Measurements from ENCODE around the gene MTA3. TPM values are rescaled to one million over a fixed set of nuclear protein-coding genes. Genes with fewer than 3 reads are reported as not detected.

The MTA3 gene
- total RNA-seq, 2 donors from 2014 or later = 30.1 to 44.1 TPM

DNA sequence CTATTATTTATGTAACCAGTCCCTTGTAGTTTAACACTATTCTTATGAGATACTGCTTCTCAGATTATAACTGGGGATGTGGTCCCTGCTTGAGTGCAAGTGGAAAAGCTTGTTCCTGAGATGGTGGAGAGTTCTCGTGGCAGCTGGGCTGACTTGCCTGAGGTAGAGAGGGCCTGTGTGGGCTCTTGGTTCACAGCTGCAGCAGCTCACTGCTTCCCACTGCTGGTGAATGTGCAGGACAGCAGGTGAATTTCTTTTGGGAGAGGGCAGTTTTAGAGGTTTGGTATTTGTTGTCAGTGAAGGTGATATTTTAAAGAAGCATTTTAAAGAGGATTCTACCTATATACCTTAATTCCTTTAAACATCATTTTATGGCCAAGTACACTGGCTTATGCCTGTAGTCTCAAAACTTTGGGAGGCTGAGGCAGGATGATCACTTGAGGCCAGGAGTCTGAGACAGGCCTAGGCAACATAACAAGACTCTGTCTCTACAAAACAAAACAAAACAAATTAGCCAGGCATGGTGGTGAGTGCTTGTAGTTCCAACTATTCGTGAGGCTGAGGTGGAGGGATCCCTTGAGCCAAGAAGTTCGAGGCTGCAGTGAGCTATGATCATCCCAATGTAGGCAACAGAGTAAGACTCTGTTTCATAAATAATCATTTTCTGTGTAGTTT lies 94.8 kb downstream of the MTA3 start:
- Mint-ChIP-seq H3K36me3 (no peaks in the 10 kb centered on the region), H3K9me3 (no peaks in the 10 kb centered on the region), H3K27ac (peak overlapping the region; percentile 39 to 74)
- peak in 1 of 2 donors; percentile 66 for DNase-seq (ENCODE audit: low spot score in 2 of 2)
- ATAC-seq = peak; percentile 85 to 87

DNA sequence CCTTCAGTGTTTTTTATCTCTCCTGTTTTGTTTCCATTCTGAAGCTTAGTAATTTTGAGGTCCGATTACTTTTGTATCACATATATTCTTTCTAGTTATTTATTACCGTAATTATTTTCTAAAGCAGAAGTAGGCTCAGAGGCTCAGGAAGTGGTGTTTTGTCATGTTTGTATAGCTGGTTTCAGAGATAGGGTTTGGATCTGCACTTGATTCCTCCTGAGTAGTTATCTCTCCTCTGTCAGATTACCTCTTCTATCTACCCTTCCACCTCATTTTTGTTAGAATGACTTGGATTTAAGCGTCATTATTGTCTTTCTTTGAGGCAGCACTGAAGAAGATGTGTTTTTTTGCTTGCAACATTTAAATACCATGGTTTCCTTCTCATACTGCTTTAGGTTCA lies 95.4 kb downstream of the MTA3 start:
- ATAC-seq = peak in 1 of 2 donors; percentile 31
- no peak for DNase-seq (ENCODE audit: low spot score in 2 of 2)
- H3K27ac Mint-ChIP-seq = peak overlapping the region in 1 of 2 donors; percentile 74
- H3K9me3 Mint-ChIP-seq = no peaks in the 10 kb centered on the region
- no peaks in the 10 kb centered on the region for H3K36me3 Mint-ChIP-seq

DNA sequence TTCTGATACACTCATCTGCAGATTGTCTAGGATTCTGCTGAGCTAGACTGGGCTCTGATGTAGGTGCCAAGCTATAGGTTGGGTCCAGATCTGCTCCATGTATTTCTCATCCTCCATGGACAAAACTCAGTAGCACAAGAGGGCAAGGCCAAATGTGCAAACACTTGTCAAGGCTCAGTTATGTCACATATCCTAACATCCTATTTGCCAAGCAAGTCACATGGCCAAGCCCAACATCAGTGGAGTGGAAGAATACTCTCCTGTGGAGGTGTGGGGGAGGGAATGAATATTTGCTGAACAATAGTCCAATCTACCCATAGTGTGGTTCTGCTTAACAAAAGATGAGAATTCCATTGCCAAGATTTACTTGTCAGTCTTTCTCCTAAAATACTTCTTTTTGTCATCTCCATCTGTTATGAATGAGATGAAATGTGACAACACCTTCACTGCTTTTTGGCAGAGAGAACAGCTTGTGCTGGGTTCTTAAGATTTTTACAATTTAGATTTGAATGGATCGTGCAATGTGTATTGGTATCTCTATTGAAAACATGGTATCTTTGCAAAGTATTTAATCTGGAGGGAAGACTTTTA lies 105.7 kb downstream of the MTA3 start:
- Mint-ChIP-seq H3K36me3 (peaks cover 5 to 12% of the 10 kb centered on the region in 2 donors), H3K27ac (no peak overlapping the region), H3K9me3 (peaks cover 0 to 5% of the 10 kb centered on the region in 2 donors)
- ATAC-seq (no peak), DNase-seq (ENCODE audit: low spot score in 2 of 2) (no peak)

DNA sequence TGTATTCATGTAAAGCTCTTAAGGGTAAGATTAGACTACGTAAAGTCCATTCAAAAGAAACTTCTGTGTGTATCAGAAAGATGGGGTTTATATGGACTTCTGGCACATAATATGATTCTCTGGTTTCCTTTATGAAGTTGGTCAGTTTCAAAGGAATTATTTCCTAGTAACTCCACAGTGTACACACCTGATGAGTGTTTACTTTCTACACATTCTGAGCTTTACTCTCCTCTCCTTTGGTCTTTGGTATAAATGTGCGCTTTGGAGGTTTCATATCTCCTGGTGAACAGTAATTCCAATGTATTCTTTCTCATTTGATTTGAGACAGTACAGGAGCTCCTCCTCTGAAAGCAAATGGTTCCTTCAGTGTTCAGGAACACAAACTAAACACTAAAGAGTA lies 107.4 kb downstream of the MTA3 start:
- Mint-ChIP-seq H3K9me3 (peaks cover 0 to 5% of the 10 kb centered on the region in 2 donors), H3K36me3 (peaks cover 5 to 12% of the 10 kb centered on the region in 2 donors), H3K27ac (no peak overlapping the region)
- DNase-seq (ENCODE audit: low spot score in 2 of 2) (no peak), ATAC-seq (no peak)

DNA sequence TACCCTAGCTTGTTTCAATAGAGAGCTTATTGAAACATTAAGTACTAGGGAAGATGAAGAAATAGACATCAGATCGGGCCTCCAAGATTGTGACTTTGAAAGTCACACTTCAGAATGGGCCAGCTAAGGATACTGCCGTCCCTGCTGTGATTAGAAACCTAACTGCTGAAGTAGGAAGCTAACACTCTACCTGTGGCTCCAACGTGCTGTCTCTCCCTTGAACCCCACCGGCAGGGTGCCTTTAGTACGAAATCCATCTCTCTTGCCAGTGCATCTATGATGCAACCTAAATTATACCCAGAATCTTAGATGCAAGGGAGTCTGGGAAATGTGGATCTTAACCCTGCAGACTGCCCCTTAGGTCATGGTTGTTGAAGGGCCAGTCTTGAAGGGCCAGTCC lies 116.9 kb downstream of the MTA3 start:
- no peak for ATAC-seq

DNA sequence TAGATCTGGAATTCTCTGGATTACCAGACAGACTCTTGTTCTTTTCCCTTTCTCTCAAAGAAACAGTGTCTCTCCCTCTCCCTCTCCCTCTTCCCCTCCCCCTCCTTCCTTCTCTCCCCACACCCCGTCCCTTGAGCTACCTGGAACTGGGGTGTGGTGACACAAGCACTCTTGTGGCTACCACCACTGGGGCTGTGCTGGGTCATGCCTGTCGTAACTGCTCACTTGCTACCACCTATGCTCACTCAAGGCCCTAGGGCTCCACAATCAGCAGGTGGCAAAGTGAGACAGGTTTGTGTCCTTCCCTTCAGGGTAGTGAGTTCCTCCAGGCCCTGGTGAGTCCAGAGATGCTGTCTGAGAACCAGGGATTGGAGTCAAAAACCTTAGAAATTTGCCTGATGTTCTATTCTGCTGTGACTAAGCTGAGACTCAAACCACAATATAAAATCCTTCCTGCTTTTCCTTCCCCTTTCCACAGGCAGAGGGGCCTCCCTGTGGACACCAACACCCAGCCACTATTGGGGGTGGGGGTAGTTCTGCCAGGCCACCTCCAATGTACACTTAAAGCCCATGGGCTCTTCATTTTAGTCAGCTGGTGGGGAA lies 124.7 kb downstream of the MTA3 start:
- no peaks in the 10 kb centered on the region for H3K36me3 Mint-ChIP-seq
- H3K27ac Mint-ChIP-seq = peak overlapping the region; percentile 77 to 79
- no peaks in the 10 kb centered on the region for H3K9me3 Mint-ChIP-seq
- ATAC-seq = peak; percentile 24 to 37
- DNase-seq (ENCODE audit: low spot score in 2 of 2) = no peak

More for the DNA sequence above, 116.9 kb downstream of the MTA3 start:
- Mint-ChIP-seq H3K27ac (no peak overlapping the region), H3K9me3 (no peaks in the 10 kb centered on the region), H3K36me3 (no peaks in the 10 kb centered on the region)
- DNase-seq (ENCODE audit: low spot score in 2 of 2) = no peak

DNA sequence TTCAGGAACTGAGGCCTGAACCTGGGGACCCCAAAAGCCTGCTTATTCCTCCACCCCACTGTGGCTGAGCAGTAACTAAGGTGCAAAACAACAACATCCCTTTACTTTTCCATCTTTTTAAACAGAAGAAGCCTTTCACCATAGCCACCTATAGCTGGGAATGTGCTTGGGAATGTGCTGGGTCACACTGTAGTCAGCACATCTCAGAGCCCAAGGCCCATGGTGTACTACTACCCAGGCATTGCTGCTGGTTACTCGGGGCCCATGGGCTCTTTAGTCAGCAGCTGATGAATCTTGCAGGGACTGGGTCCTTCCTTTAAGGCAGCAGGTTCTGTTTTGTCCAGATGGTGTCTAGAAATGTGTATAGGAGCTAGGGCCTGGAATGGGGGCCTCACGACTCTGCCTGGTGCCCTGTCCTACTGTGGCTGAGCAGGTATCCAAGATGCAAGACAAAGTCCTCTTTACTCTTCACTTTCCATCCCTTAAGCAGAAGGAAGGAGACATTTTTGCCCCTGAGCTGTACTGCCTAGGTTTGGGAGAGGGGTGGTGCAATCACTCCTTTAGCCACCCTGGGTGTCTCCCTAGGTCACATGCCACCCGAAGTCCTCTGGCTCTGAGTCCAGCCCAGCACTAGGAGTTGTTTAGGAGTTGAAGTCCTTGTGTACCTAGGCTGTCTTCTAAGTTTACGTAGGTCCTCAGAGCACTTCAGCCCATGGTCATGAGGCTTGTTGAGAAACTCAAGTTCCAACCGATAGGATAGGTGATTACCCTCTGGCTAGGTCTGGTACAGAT lies 125.5 kb downstream of the MTA3 start:
- DNase-seq (ENCODE audit: low spot score in 2 of 2) (no peak), ATAC-seq (no peak)
- Mint-ChIP-seq H3K9me3 (no peaks in the 10 kb centered on the region), H3K27ac (peak overlapping the region in 1 of 2 donors; percentile 77), H3K36me3 (no peaks in the 10 kb centered on the region)

DNA sequence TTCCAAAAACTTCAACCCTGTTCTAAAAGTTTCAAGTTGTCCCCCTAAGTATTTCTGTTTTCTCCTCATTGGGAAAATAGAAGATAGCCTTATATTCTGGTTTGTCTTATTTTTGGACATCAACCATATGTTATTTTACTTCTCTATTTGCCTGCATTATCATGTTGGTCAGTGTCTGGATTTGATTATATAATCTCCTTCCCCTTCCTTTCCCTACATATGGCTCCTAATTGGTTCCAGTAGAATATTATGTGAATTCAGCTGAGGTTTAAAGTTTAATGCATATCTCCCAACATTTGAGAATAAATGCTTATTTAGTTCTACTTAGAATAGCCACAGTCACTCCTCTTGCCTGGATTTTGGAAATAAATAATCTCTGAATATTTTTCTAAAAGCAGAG lies 128.6 kb downstream of the MTA3 start:
- no peaks in the 10 kb centered on the region for H3K36me3 Mint-ChIP-seq
- ATAC-seq (no peak), DNase-seq (ENCODE audit: low spot score in 2 of 2) (no peak)
- no peak overlapping the region for H3K27ac Mint-ChIP-seq
- H3K9me3 Mint-ChIP-seq = no peaks in the 10 kb centered on the region

DNA sequence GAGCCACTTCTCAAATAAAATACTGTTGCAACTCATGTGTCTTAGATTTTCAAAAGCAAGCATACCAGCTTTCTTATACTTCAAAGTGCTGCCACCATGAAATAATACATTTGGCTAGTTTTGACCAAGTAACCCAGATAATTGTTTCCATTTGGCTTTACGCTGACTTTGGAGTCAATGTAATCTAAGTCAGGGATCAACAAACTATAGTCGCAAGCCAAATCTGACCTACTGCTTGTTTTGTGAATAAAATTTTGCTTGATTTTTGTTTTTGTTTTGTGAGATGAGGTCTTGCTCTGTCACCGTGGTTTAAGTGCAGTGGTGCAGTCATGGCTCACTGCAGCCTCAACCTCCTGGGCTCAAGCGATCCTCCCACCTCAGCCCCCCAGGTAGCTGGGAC lies 130.5 kb downstream of the MTA3 start:
- H3K9me3 Mint-ChIP-seq = no peaks in the 10 kb centered on the region
- DNase-seq (ENCODE audit: low spot score in 2 of 2) (no peak), ATAC-seq (no peak)
- H3K27ac Mint-ChIP-seq = no peak overlapping the region
- H3K36me3 Mint-ChIP-seq = no peaks in the 10 kb centered on the region

DNA sequence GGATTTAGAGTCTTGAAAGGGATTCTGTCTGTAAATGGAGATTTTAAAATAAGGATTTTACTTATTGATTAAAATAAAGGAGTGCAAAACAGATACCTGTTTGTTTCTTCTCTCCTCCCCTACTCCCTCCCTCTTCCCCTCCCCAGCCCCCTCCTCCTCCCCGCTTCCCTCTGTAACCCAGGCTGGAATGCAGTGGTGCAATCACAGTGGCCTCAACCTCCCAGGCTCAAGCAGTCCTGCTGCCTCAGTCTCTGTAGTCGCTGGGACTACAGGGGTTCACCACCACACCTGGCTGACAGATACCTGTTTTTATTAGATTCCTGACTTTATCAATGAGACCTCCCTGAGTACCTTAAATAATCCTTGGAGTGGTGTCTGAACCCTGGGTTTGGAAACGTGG lies 138.4 kb downstream of the MTA3 start:
- H3K36me3 Mint-ChIP-seq = peaks cover 0 to 8% of the 10 kb centered on the region in 2 donors
- H3K9me3 Mint-ChIP-seq = no peaks in the 10 kb centered on the region
- ATAC-seq = no peak
- H3K27ac Mint-ChIP-seq = no peak overlapping the region
- no peak for DNase-seq (ENCODE audit: low spot score in 2 of 2)

DNA sequence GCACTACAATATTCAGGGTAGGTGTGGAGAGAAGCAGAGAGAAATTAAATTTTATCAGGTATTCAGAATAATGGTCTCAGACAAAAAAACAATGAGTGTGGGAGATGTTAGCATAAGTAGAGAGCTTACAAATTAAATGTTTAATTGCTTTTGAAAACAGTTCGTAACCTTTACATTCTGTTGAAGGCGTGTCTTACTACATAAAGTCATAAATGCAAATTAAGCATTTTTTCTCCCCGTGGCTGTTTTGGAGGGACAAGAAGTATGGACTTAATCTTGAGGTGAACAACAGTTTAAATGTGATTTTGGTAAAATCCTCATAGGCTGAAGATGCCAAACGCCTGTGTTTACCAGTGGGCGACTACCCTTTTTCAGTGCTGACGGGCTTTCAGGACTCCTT lies 139.7 kb downstream of the MTA3 start:
- Mint-ChIP-seq H3K27ac (no peak overlapping the region), H3K9me3 (no peaks in the 10 kb centered on the region), H3K36me3 (peaks cover 0 to 8% of the 10 kb centered on the region in 2 donors)
- DNase-seq (ENCODE audit: low spot score in 2 of 2) = no peak
- no peak for ATAC-seq

DNA sequence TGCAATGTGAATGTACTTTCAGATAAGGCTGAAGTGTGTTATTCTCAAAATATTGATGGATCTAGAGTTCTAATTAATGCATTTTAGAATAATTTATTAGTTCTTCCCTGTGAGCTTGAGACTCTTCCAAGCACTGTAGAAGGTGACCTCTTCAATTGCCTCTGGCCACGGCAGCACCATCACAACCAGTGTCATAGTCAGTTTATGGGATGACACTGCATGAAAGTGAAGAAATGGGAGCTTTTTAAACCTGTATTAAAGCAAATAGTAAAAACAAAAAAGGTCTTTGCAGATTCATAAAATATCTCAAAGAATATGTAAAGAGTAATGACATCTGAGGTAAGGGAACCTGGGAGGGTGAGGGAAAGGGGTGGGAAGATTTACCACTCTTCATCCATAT lies 143.5 kb downstream of the MTA3 start:
- ATAC-seq = no peak

DNA sequence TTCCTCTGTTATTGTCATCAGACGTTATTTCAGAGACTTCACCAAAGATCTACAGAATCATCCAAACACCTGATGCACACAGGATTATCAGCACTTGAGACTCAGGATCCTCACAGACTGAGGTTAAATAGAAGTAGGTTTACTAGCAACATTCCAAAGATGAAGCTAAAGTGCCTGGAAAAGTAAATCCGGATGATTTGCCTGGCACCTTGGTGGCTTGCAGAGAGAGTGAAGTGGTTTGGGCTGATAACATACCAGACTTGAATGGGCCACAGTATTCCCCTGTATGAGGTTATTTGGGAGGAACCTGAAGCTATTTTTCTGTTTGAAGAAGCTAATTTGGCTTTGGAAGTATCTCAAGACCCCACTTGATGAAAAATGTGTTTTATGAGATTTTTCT lies 144.5 kb downstream of the MTA3 start:
- H3K36me3 Mint-ChIP-seq = peaks cover 0 to 8% of the 10 kb centered on the region in 2 donors
- no peaks in the 10 kb centered on the region for H3K9me3 Mint-ChIP-seq
- ATAC-seq (no peak), DNase-seq (ENCODE audit: low spot score in 2 of 2) (no peak)
- H3K27ac Mint-ChIP-seq = no peak overlapping the region

More for the DNA sequence above, 143.5 kb downstream of the MTA3 start:
- H3K27ac Mint-ChIP-seq = no peak overlapping the region
- DNase-seq (ENCODE audit: low spot score in 2 of 2) = no peak
- H3K9me3 Mint-ChIP-seq = no peaks in the 10 kb centered on the region
- peaks cover 0 to 8% of the 10 kb centered on the region in 2 donors for H3K36me3 Mint-ChIP-seq

DNA sequence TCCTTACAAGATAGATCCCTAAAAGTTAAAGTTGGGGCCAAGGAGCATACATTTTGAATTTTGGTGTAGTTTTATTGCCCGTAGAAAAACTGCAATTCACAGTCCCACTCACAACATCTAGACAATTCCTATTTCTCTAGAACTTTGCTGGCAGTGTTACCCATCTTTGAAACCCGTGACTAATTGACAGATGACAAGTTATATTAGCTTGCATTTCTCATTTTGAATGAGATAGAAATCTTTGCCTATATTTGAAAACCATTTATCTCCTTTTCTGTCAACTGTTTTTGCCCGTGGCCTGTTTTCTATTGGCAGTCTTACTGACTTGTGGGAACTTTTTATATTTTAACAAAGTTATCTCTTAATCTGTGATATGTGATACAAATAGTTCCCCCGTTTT lies 145.5 kb downstream of the MTA3 start:
- DNase-seq (ENCODE audit: low spot score in 2 of 2) = no peak
- Mint-ChIP-seq H3K36me3 (peaks cover 0 to 4% of the 10 kb centered on the region in 2 donors), H3K27ac (no peak overlapping the region), H3K9me3 (no peaks in the 10 kb centered on the region)
- no peak for ATAC-seq

DNA sequence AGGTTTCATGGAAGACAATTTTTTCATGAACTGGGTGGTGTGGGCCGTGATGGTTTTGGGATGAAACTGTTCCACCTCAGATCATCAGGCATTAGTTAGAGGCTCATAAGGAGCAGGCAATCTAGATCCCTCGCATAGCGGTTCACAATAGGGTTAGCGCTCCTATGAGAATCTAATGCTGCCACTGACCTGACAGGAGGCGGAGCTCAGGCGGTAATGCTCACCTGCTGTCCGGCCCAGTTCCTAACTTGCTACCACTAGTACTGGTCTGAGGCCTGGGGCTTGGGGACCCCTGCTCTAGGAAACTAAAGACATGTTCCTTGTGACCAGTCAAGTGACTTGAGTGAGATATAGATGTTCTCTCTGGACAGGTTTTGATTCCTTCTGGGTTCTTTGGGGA lies 146.3 kb downstream of the MTA3 start:
- Mint-ChIP-seq H3K36me3 (no peaks in the 10 kb centered on the region), H3K27ac (peak overlapping the region in 1 of 2 donors; percentile 47), H3K9me3 (no peaks in the 10 kb centered on the region)
- DNase-seq (ENCODE audit: low spot score in 2 of 2) (no peak), ATAC-seq (no peak)

DNA sequence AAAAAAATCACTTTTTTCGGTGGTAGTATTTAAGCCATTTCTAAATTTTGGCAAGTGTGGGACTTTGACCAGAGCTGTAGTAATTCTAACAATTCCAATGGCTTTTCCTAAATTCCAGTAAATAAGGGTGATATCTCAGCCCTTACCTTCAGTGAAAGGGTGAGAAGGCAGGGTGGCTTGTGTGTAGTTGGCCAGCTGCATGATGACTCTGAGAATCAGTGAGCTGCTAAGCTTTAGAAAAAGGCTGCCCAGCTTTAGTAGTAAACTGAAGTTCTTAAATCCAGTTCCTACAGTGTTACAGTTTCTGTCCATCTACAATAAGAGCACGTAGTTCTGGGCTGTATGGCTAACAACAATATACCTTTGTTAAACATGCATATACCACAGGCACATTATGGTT lies 153.5 kb downstream of the MTA3 start:
- H3K36me3 Mint-ChIP-seq = no peaks in the 10 kb centered on the region
- ATAC-seq = peak in 1 of 2 donors; percentile 17

More for the DNA sequence above, 153.5 kb downstream of the MTA3 start:
- DNase-seq (ENCODE audit: low spot score in 2 of 2) = no peak
- no peaks in the 10 kb centered on the region for H3K9me3 Mint-ChIP-seq
- H3K27ac Mint-ChIP-seq = no peak overlapping the region
